Nephron progenitor cell (in vitro differentiated cells): ENCODE measurements around the gene LRRC18.

Source experiments
- DNase-seq: peaks from one replicate; pipeline ENCODE4 v3.0.0; 2021
- H3K27ac Mint-ChIP-seq: 2 replicates; pipeline ENCODE4 v1.8.0; 2021; ENCODE audit warnings: mild to moderate bottlenecking, moderate library complexity, mixed read lengths
- H3K27me3 Mint-ChIP-seq: 2 replicates; pipeline ENCODE4 v1.8.0; 2021; ENCODE audit warnings: mild to moderate bottlenecking, low read depth, mixed read lengths; ENCODE audit not compliant: poor library complexity
- H3K36me3 Mint-ChIP-seq: 2 replicates; pipeline ENCODE4 v1.8.0; 2021; ENCODE audit warnings: low read depth, mixed read lengths
- H3K4me1 Mint-ChIP-seq: 2 replicates; pipeline ENCODE4 v1.8.0; 2021; ENCODE audit warnings: mixed read lengths
- H3K4me3 Mint-ChIP-seq: 2 replicates; pipeline ENCODE4 v1.8.0; 2021; ENCODE audit warnings: mild to moderate bottlenecking, moderate library complexity, mixed read lengths
- H3K9me3 Mint-ChIP-seq: 2 replicates; pipeline ENCODE4 v1.8.0; 2021; ENCODE audit warnings: mild to moderate bottlenecking, moderate library complexity, mixed read lengths
- TF ChIP-seq, protein P1 (sequence below): fragments of 200-600 bp; sonication (generic); IDR thresholded peaks from 2 replicates; pipeline ENCODE4 v1.5.0; 2021; ENCODE audit warnings: antibody characterized with exemption

LRRC18 gene

GRCh38 chr10:48923748-48924147 is 15.9 kb downstream of the LRRC18 start:
- TF ChIP-seq, protein P1, sequence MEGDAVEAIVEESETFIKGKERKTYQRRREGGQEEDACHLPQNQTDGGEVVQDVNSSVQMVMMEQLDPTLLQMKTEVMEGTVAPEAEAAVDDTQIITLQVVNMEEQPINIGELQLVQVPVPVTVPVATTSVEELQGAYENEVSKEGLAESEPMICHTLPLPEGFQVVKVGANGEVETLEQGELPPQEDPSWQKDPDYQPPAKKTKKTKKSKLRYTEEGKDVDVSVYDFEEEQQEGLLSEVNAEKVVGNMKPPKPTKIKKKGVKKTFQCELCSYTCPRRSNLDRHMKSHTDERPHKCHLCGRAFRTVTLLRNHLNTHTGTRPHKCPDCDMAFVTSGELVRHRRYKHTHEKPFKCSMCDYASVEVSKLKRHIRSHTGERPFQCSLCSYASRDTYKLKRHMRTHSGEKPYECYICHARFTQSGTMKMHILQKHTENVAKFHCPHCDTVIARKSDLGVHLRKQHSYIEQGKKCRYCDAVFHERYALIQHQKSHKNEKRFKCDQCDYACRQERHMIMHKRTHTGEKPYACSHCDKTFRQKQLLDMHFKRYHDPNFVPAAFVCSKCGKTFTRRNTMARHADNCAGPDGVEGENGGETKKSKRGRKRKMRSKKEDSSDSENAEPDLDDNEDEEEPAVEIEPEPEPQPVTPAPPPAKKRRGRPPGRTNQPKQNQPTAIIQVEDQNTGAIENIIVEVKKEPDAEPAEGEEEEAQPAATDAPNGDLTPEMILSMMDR: no peak
- Mint-ChIP-seq H3K27me3 (peaks cover 5% of the 10 kb centered on the region), H3K27ac (no peak overlapping the region), H3K9me3 (peaks cover 5% of the 10 kb centered on the region), H3K4me1 (peaks cover 21% of the 10 kb centered on the region), H3K4me3 (no peak overlapping the region), H3K36me3 (no peaks in the 10 kb centered on the region)
- no peak for DNase-seq

- peaks cover 5% of the 10 kb centered on the region for H3K9me3 Mint-ChIP-seq
- TF ChIP-seq, protein P1: no peak
- no peaks in the 10 kb centered on the region for H3K36me3 Mint-ChIP-seq
- H3K27ac Mint-ChIP-seq: no peak overlapping the region
- H3K4me3 Mint-ChIP-seq: no peak overlapping the region
- no peak for DNase-seq
- no peaks in the 10 kb centered on the region for H3K4me1 Mint-ChIP-seq
- H3K27me3 Mint-ChIP-seq: peaks cover 32% of the 10 kb centered on the region
These were observed 26.0 kb downstream of the LRRC18 start for GRCh38 chr10:48913674-48914073.

DNA sequence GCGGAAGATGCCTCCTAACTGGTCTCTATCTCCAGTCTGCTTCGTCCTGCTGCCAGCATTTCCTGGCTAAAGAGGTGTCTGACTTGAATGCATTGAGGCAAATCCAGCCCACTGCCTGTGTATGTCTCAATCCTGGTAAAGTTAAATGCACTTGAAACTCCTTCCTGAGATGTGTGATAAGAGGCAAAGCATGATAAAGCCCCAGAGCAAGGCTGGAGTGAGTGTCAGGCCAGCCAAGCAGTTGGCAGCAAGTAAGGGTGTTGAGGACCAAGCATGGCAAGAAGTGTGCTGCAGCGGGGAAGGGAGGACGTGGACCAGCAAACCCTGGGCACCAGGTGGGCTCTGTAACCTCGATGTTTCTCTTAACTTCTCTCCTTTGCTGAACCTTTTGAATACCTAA is 29.1 kb downstream of the LRRC18 start:
- no peak overlapping the region for H3K4me3 Mint-ChIP-seq
- DNase-seq: no peak
- H3K27ac Mint-ChIP-seq: no peak overlapping the region

DNA sequence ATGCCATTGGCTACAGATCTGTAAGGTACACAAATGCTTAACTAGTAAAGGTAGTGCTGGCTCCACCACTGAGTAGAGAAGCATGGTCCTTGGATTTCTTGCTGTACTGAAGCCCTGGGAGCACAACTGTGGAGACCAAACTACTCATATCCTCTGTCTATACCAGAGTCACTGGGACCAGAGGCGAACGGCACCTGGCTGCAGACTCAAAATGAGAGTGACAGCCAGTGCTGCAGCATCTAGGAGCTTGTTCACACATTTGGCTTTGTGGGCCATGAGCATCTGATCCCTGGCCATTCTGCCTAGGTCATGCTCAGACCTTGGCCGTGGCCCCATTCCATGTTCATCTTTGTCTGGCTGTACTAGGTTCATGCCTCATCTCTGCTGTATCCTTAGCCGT is 31.9 kb downstream of the LRRC18 start:
- Mint-ChIP-seq H3K27me3 (peaks cover 22% of the 10 kb centered on the region), H3K36me3 (no peaks in the 10 kb centered on the region), H3K4me1 (no peaks in the 10 kb centered on the region), H3K27ac (no peak overlapping the region), H3K9me3 (no peaks in the 10 kb centered on the region), H3K4me3 (no peak overlapping the region)
- TF ChIP-seq, protein P1: no peak
- no peak for DNase-seq

More for the DNA sequence above, 29.1 kb downstream of the LRRC18 start:
- Mint-ChIP-seq H3K36me3 (no peaks in the 10 kb centered on the region), H3K4me1 (no peaks in the 10 kb centered on the region), H3K27me3 (peaks cover 27% of the 10 kb centered on the region), H3K9me3 (no peaks in the 10 kb centered on the region)
- TF ChIP-seq, protein P1: no peak

- no peak for DNase-seq
- TF ChIP-seq, protein P1: no peak
- Mint-ChIP-seq H3K27ac (no peak overlapping the region), H3K9me3 (no peaks in the 10 kb centered on the region), H3K4me3 (no peak overlapping the region), H3K4me1 (no peaks in the 10 kb centered on the region), H3K36me3 (no peaks in the 10 kb centered on the region), H3K27me3 (peaks cover 31% of the 10 kb centered on the region)
These were observed 32.8 kb downstream of the LRRC18 start for GRCh38 chr10:48906841-48907240.

DNA sequence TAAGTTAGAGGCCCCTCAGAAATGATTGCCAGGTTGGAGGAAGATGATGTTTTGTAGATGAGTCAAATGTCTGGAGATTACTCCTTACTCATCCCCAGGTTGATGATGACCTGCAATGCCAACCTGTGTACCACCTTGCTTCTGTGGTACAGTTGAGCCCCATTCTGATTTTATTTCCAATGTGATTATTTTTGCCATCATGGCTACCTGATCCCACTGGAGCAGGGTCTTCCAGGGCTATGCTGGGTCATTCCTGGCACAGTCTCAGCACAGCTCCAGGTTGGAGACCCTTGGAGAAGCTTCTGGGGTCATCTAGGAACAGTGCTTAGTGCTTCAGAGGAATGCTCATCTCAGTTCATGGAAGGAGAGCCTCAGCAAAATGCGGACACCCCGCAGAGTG is 34.3 kb downstream of the LRRC18 start:
- Mint-ChIP-seq H3K27me3 (peaks cover 35% of the 10 kb centered on the region), H3K36me3 (no peaks in the 10 kb centered on the region), H3K9me3 (no peaks in the 10 kb centered on the region), H3K4me3 (no peak overlapping the region), H3K27ac (no peak overlapping the region), H3K4me1 (no peaks in the 10 kb centered on the region)
- TF ChIP-seq, protein P1: no peak
- DNase-seq: no peak
